ENCODE data around the gene DMXL2.

The DMXL2 gene

DNA sequence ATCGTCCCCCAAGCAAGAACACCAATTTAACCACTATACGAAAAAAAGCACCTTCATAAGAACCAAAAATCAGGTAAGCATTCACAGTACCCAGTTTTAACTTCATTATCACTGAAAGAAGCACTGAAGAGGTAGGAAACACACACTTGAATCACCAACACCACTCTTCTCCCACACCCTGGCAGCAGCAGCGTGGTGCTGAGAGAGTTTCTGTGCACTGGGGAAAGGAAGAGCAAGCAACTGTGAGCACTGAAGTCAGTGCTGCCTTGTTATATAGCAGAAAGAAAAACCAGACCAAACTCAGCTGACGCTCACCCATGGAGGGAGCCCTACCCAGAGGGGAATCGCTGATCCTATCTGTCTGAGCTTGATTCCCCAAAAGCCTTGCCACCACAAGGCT, 98.2 kb downstream of the DMXL2 start:
- no peak for DNase-seq (ENCODE audit: low spot score)
- TF ChIP-seq CTCF (IDR thresholded peaks at IDR 0.05; ENCODE audit: extremely low read depth, missing control alignments): no peak

DNA sequence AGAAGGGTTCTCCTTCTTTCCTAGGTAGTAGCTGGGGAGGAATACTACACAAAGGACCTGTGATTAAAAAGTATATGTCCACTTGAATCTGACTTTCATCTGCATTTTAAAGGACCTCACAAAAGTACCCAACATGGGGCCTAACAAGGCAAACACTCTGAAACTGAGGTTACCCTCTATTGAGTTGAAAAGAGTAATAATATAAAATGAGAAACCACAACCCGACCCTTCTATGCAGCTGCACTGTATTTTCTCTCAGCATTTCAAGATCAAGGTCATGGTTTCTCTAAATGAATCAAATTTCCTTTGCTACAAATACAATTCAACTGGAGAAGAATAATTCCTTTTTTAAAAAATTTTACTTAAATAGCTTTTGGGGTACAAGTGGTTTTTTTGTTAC, 106.3 kb downstream of the DMXL2 start:
- DNase-seq (ENCODE audit: low spot score): no peak
- no peak for TF ChIP-seq CTCF (IDR thresholded peaks at IDR 0.05; ENCODE audit: extremely low read depth, missing control alignments)

- TF ChIP-seq CTCF (IDR thresholded peaks at IDR 0.05; ENCODE audit: extremely low read depth, missing control alignments): no peak
- no peak for DNase-seq (ENCODE audit: low spot score)
Measured at GRCh38 chr15:51505251-51505650, 117.3 kb downstream of the DMXL2 start.

DNA sequence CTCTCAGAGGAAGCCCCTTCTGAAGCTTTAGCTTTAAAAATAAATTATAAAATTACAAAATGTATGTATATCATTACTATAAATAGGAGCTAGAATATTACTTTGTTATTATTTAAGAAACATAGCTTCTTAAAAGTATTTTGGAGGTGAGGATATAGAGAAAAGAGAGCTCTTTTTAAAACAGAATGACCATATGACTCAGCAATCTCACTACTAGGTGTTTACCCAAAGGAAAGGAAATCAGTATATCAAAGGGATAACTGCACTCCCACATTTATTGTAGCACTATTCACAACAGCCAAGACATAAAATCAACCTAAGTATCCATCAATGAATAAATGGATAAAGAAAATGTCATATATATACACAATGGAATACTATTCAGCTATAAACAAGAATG, 119.6 kb downstream of the DMXL2 start:
- no peak for DNase-seq (ENCODE audit: low spot score)

DNA sequence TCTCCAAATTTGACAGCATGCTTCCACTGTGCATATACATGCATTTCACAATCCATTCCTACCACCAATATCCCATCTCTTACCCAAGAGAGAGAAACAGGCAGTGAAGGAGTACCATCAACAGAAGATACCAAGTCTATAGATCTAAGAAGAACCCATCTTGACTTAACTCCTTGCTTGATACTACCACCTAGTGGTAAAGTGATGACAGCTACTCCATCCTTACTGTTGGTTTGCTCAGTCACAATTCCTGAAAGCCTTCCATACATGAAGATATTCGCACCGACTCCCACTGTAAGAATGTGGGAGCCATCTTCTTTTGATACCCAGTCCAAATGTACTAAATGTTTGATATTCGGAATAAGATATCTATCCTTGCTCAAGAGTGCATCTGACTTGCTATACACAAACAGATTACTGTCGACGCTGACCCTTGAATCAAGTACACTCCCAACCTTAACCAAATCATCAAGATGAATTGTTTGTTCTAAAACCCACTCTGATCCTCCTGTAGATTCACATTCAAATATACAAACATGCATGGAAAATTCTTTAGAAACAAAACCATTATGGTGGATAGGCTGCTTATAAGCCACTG, 123.1 kb downstream of the DMXL2 start:
- peak; percentile 33 for TF ChIP-seq CTCF (IDR thresholded peaks at IDR 0.05; ENCODE audit: extremely low read depth, missing control alignments)
- DNase-seq (ENCODE audit: low spot score): peak; percentile 51

More for the DNA sequence above, 119.6 kb downstream of the DMXL2 start:
- TF ChIP-seq CTCF (IDR thresholded peaks at IDR 0.05; ENCODE audit: extremely low read depth, missing control alignments): no peak

DNA sequence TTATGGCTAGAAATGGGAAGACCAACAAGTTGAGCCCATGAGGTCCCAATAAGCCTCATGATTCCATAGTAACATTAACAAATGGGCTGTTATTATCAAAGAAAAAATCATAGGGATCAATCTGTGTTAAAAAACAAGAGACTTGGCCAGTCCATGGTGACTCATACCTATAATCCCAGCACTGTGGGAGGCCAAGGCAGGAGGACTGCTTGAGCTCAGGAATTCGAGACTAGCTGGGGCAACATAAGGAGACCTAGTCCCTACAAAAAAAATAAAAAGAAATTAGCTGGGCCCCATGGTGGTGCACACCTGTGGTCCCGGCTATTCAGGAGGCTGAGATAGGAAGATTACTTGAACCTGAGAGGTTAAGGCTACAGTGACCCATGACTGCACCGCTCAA, 124.8 kb downstream of the DMXL2 start:
- TF ChIP-seq CTCF (IDR thresholded peaks at IDR 0.05; ENCODE audit: extremely low read depth, missing control alignments): no peak

DNA sequence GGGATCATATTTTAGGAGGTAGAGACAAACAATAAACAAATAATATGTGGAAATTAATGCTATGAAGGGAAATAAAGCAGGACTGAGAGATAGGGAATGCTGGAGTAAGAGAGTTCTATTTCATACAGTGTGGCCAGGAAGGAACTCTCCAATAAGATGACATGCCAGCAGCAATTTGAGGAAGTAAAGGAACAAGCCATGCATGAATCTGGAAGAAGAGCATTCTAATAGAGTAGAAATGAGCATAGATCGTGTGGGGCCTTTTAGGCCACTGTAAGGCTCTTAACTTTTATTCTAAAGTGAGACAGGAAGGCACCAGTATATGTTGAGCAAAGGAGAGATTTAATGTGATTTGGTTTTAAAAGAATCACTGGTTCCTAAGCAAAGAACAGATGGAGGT, 126.3 kb downstream of the DMXL2 start:
- no peak for DNase-seq (ENCODE audit: low spot score)
- TF ChIP-seq CTCF (IDR thresholded peaks at IDR 0.05; ENCODE audit: extremely low read depth, missing control alignments): no peak

More for the DNA sequence above, 124.8 kb downstream of the DMXL2 start:
- no peak for DNase-seq (ENCODE audit: low spot score)
